GM23248 (cell line): Measurements from ENCODE around the gene OR10A5.

ENCODE experiments used
- EZH2 ChIP-seq: fragments of 200-600 bp; sonication (generic); IDR thresholded peaks from 2 replicates; pipeline ENCODE4 v1.6.1; 2018; ENCODE audit warnings: antibody characterized with exemption, mild to moderate bottlenecking; ENCODE audit not compliant: insufficient read depth, poor library complexity, severe bottlenecking
- EZH2phosphoT487 ChIP-seq: fragments of 200-600 bp; sonication (generic); IDR thresholded peaks from 2 replicates; pipeline ENCODE4 v1.6.1; 2018; ENCODE audit warnings: antibody characterized with exemption, moderate library complexity, mild to moderate bottlenecking, low read depth; ENCODE audit not compliant: insufficient read depth

GRCh38 chr11:6862961-6863360, 17.5 kb downstream of the OR10A5 start, which contains the start of gene OR10A2:
- TF ChIP-seq EZH2phosphoT487: no peak
- TF ChIP-seq EZH2: no peak
